ENCODE measurements around the gene TMEM30A. TPM values are rescaled to one million over a fixed set of nuclear protein-coding genes. Genes with fewer than 3 reads are reported as not detected.

The TMEM30A gene
- total and polyA plus RNA-seq, 11 donors = 21.8 to 86.3 (median 55.9) TPM

GRCh38 chr6:75221116-75221515 is 63.5 kb downstream of the TMEM30A start:
- Histone ChIP-seq H3K9me3 (no peaks in the 10 kb centered on the region), H3K4me3 (no peak overlapping the region), H3K4me1 (peaks cover 0 to 20% (median 9%) of the 10 kb centered on the region in 12 donors), H3K36me3 (no peaks in the 10 kb centered on the region), H3K27me3 (no peaks in the 10 kb centered on the region), H3K27ac (no peak overlapping the region)
- 86 to 94% (median 90%) methylated on average over 4 of the region's 4 CpGs for WGBS, 4 donors
- intact Hi-C loops (cut with DNase I) = no loop called here
- DNase-seq (no peak), ATAC-seq (no peak)
- TF ChIP-seq POLR2A (IDR thresholded peaks at IDR 0.05) (no peak), CTCF (IDR thresholded peaks at IDR 0.05) (no peak)

- WGBS, 4 donors = 50 to 67% (median 60%) methylated on average over 1 of the region's 1 CpG
- intact Hi-C loops (cut with DNase I) = no loop called here
- H3K27ac ChIP-seq = no peak overlapping the region
- ATAC-seq = no peak
- no peak overlapping the region for H3K4me3 ChIP-seq
- no peaks in the 10 kb centered on the region for H3K27me3 ChIP-seq
- H3K9me3 ChIP-seq = no peaks in the 10 kb centered on the region
- peaks cover 0 to 20% (median 9%) of the 10 kb centered on the region in 12 donors for H3K4me1 ChIP-seq
- TF ChIP-seq POLR2A (IDR thresholded peaks at IDR 0.05) = no peak
- TF ChIP-seq CTCF (IDR thresholded peaks at IDR 0.05) = no peak
- DNase-seq = no peak
- no peaks in the 10 kb centered on the region for H3K36me3 ChIP-seq
Measured at GRCh38 chr6:75220357-75220756, 64.2 kb downstream of the TMEM30A start.

- no peak for DNase-seq
- Histone ChIP-seq H3K27me3 (no peaks in the 10 kb centered on the region), H3K36me3 (no peaks in the 10 kb centered on the region), H3K4me1 (peaks cover 0 to 20% (median 9%) of the 10 kb centered on the region in 12 donors), H3K27ac (no peak overlapping the region), H3K9me3 (no peaks in the 10 kb centered on the region), H3K4me3 (no peak overlapping the region)
- TF ChIP-seq CTCF (IDR thresholded peaks at IDR 0.05) = no peak
- TF ChIP-seq POLR2A (IDR thresholded peaks at IDR 0.05) = no peak
- no peak for ATAC-seq
- WGBS, 4 donors = 85 to 91% (median 91%) methylated on average over 3 of the region's 3 CpGs
- intact Hi-C loops (cut with DNase I) = loop anchor here in 4 of 10 donors (10.0 kb wide), 2 partner anchors 1124 to 1544 kb away; no protein-coding TSS in a partner anchor
Measured at GRCh38 chr6:75219263-75219662, 65.3 kb downstream of the TMEM30A start.

GRCh38 chr6:75217193-75217592 is 67.4 kb downstream of the TMEM30A start:
- intact Hi-C loops (cut with DNase I) = loop anchor here in 4 of 10 donors (10.0 kb wide), 2 partner anchors 1122 to 1542 kb away; no protein-coding TSS in a partner anchor

More at GRCh38 chr6:75217193-75217592, 67.4 kb downstream of the TMEM30A start:
- H3K36me3 ChIP-seq = no peaks in the 10 kb centered on the region
- H3K4me1 ChIP-seq = peaks cover 3 to 33% (median 16%) of the 10 kb centered on the region in 12 donors
- H3K9me3 ChIP-seq = no peaks in the 10 kb centered on the region
- TF ChIP-seq POLR2A (IDR thresholded peaks at IDR 0.05) (no peak), CTCF (IDR thresholded peaks at IDR 0.05) (no peak)
- H3K27ac ChIP-seq = peak overlapping the region in 8 of 12 donors; percentile 25 to 65 (median 40)
- no peak for DNase-seq
- peak overlapping the region in 1 of 12 donors; percentile 5 for H3K4me3 ChIP-seq
- ATAC-seq = peak; percentile 48 to 82 (median 64)
- WGBS, 4 donors = 5 to 16% (median 9%) methylated on average over 4 of the region's 4 CpGs
- H3K27me3 ChIP-seq = no peaks in the 10 kb centered on the region

Data from heart left ventricle (tissue), 16 donors.